ENCODE data around the gene FBXW11. TPM values are rescaled to one million over a fixed set of nuclear protein-coding genes. Genes with fewer than 3 reads are reported as not detected.

The FBXW11 gene
- total RNA-seq, result 47.3 and 51.4 TPM in 2 replicates

DNA sequence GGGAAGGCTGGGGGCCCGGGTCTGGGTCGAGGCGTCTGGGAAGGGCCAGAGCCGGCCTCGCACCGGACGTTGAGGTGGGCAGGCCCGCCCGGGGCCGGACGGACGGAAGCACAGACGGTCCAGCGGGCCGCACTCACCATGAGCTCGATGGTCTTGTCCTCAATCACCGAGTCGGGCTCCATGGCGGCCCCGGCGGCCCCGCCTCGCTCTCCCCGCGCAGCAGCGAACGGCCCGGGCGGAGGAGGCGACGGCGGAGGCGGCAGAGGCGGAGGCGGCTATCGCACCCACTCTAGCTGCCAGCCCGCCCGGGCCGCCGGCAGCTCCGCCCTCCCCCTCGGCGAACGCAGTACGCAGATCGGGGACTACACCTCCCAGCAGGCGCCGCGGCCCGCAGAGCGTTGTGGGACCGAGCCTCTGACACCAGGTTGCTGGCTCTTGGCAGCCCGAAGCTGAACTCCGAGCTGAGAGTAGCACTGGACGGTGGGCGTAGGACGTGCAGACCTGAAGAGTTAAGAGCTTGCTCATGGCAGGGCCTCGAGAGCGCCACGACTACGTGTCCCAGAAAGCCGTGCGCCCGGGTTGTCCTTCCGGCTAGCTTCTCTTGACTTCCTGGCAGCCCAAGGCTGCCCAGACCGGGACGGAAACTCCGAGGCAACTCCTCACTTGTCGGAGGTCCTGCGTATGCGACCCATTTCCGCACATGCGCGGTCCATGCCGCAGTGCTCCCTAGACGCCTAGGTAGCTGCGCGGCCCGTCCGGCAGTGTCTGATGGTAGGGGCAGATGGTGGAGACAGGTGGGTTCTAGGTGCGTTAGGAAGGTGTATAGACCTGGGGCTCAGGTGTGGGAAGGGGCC lies at the start of gene FBXW11:
FBXW11 (minus strand) TSS at position 318 of the 854 bp plus-strand sequence; CDS start at position 182, 136 bp downstream.
- H3K27ac Mint-ChIP-seq, result peak within 1 kb of the TSS; percentile 96
- peaks cover 56% of the 10 kb centered on the region for H3K4me1 Mint-ChIP-seq (ENCODE audit: low read depth)
- H3K4me3 Mint-ChIP-seq (ENCODE audit: low read depth), result peak within 1 kb of the TSS; percentile 94
- H3K36me3 Mint-ChIP-seq (ENCODE audit: low read depth), result peaks cover 13% of the 10 kb centered on the region
- intact Hi-C loops (cut with micrococcal nuclease), result loop anchor here (1.0 to 5.0 kb wide), 8 partner anchors 21 to 1051 kb away; partner anchors contain the start of genes CREBRF and NPM1
- no peaks in the 10 kb centered on the region for H3K9me3 Mint-ChIP-seq
- peak; percentile 92 for DNase-seq (ENCODE audit: low spot score)
- no peaks in the 10 kb centered on the region for H3K27me3 Mint-ChIP-seq (ENCODE audit: low read depth)

DNA sequence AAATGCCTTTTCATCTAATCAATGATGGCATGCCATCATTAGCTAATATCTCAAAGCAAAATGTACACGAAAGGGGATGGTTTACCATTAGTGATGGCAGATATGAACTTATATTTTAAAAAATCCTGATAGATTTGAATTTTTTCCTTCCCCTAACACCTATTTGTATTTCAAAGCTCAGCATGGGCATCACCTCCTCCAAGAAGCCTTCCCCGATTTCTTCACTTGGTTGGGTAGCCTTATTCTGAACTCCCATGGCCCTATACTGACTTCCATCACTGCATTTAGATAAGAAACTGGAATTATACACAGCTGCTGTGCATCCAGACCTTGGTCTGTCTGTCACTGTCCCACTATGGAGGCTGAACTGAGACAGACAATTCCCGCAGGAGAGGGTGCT lies 49.6 kb upstream of the FBXW11 start:
- Mint-ChIP-seq H3K4me1 (ENCODE audit: low read depth) (no peaks in the 10 kb centered on the region), H3K9me3 (no peaks in the 10 kb centered on the region), H3K4me3 (ENCODE audit: low read depth) (no peak overlapping the region), H3K36me3 (ENCODE audit: low read depth) (peaks cover 77% of the 10 kb centered on the region), H3K27ac (no peak overlapping the region), H3K27me3 (ENCODE audit: low read depth) (no peaks in the 10 kb centered on the region)
- intact Hi-C loops (cut with micrococcal nuclease), result no loop called here
- DNase-seq (ENCODE audit: low spot score), result no peak

DNA sequence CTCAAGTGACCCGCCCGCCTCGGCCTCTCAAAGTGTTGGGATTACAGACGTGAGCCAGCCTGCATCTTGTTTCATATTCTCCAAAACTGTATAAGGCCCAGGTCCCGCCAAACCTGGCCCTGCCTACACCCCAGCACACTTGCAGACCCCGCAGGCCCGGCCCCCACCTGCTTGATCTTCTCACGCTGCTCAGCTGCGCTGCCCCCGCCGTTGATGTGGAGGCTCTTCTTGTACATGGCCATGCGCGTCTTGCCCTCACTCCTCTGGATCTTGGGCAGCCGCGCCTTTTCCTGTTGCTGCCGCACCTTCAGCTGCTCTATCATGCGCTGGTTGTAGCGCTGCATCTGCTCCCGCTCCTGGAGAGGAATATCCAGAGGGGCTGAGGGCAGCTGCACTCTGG lies 49.0 kb upstream of the FBXW11 start:
- H3K27ac Mint-ChIP-seq, result no peak overlapping the region
- peaks cover 77% of the 10 kb centered on the region for H3K36me3 Mint-ChIP-seq (ENCODE audit: low read depth)
- H3K4me3 Mint-ChIP-seq (ENCODE audit: low read depth), result no peak overlapping the region
- no peaks in the 10 kb centered on the region for H3K27me3 Mint-ChIP-seq (ENCODE audit: low read depth)
- no peak for DNase-seq (ENCODE audit: low spot score)
- H3K9me3 Mint-ChIP-seq, result no peaks in the 10 kb centered on the region
- intact Hi-C loops (cut with micrococcal nuclease), result no loop called here
- no peaks in the 10 kb centered on the region for H3K4me1 Mint-ChIP-seq (ENCODE audit: low read depth)

DNA sequence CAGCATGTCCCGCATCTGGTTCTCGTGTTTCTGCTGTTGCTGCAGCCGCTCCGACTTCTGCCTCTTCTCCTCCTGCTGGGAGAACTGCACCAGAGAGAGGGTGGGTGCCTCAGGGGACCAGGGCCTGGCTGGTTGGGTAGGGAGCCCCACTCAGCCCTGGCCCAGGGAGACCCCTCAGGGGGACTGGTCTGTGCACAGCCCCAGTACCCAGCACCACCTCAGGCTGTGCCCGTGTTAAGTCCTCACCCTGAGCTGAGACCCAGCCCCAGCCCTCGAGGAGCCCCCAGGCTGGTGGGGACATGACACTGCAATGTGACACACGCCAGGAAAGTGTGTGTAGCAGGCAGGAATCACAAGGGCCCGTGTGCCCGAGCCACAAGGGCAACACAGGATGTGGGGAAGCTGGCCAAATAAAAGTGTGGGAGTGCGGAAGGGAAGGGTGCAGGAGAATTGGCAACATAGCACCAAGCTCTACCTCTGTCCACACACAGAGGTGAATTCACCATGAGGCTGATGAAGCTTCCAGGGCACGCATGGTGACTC lies 48.2 kb upstream of the FBXW11 start:
- peaks cover 76% of the 10 kb centered on the region for H3K36me3 Mint-ChIP-seq (ENCODE audit: low read depth)
- intact Hi-C loops (cut with micrococcal nuclease), result no loop called here
- no peak for DNase-seq (ENCODE audit: low spot score)

DNA sequence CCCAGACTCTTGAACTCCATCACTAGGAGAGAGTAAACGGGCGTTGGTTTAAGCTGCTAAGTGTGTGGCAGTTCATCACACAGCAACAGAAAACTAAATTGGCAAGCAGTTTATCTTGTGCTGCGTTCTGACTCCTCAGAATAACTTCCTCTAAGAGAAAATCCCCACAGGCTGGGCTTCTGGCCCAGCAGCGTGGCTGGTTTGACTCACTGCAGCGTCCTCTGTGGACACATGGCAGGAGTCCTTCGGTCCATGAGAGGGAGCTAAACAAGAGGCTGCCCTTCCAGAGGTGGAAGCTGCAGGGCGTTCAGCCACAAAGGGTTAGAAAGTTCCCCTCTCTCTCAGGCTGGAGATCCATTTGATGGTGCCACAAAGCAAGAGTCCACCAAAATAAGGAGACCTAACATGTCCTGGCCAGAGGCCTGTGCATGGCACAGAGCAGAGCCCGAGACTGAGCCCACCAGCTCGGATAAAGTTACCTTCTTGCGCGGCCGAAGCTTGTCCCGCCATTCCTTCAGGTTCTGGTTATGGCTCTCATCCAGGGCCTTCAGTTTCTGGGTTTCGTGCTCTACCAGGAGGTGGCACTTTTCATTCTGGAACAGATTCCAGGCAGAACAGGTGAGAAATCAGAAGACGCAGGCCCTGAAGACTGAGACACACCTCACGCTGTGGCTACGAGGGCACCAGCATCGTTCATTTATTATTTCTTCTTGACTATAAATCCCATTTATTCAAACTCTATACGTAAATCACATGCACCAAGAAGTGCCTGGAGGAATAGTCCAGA lies 46.2 kb upstream of the FBXW11 start:
- Mint-ChIP-seq H3K27me3 (ENCODE audit: low read depth) (no peaks in the 10 kb centered on the region), H3K4me3 (ENCODE audit: low read depth) (no peak overlapping the region)
- DNase-seq (ENCODE audit: low spot score), result no peak

More for the DNA sequence above, 48.2 kb upstream of the FBXW11 start:
- Mint-ChIP-seq H3K4me1 (ENCODE audit: low read depth) (no peaks in the 10 kb centered on the region), H3K4me3 (ENCODE audit: low read depth) (no peak overlapping the region), H3K27me3 (ENCODE audit: low read depth) (no peaks in the 10 kb centered on the region), H3K9me3 (no peaks in the 10 kb centered on the region), H3K27ac (no peak overlapping the region)

DNA sequence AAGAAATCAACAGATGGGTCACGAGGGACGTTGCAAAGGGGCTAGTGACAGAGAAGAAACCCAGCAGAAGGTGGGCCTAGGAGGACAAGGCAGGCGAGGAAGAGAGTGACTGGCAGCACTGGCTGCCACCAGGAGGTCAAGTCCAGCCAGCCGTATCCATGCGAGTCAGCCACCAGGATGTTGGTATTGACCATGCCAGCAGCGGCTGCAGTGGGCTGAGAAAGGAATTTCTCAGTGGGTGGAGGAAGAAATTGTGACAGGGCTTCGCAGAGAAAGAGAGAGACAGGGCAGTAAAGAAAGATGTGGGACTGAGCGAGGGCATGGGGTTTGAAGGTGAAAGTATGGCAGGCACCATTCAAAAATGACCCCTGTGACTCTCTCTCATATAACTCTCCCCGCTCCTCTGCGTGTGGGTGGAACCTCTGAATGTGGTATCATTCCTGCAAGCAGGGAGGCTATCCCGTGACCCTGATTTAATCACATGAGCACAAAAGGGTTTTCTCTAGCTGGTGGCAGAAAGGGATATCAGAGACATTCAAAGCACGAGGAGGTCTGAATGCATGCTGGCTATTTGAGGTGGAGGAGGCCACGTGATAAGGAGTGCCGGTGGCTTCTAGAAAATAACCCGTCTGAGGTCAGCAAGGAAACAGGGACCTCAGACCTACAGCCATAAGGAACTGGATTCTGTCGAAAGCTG lies 45.4 kb upstream of the FBXW11 start:
- H3K27me3 Mint-ChIP-seq (ENCODE audit: low read depth), result no peaks in the 10 kb centered on the region
- H3K9me3 Mint-ChIP-seq, result no peaks in the 10 kb centered on the region
- DNase-seq (ENCODE audit: low spot score), result no peak
- no peak overlapping the region for H3K4me3 Mint-ChIP-seq (ENCODE audit: low read depth)
- H3K4me1 Mint-ChIP-seq (ENCODE audit: low read depth), result no peaks in the 10 kb centered on the region
- intact Hi-C loops (cut with micrococcal nuclease), result no loop called here
- peak overlapping the region; percentile 0 for H3K27ac Mint-ChIP-seq
- peaks cover 77% of the 10 kb centered on the region for H3K36me3 Mint-ChIP-seq (ENCODE audit: low read depth)

More for the DNA sequence above, 46.2 kb upstream of the FBXW11 start:
- Mint-ChIP-seq H3K4me1 (ENCODE audit: low read depth) (no peaks in the 10 kb centered on the region), H3K9me3 (no peaks in the 10 kb centered on the region), H3K27ac (no peak overlapping the region), H3K36me3 (ENCODE audit: low read depth) (peaks cover 80% of the 10 kb centered on the region)
- intact Hi-C loops (cut with micrococcal nuclease), result no loop called here

DNA sequence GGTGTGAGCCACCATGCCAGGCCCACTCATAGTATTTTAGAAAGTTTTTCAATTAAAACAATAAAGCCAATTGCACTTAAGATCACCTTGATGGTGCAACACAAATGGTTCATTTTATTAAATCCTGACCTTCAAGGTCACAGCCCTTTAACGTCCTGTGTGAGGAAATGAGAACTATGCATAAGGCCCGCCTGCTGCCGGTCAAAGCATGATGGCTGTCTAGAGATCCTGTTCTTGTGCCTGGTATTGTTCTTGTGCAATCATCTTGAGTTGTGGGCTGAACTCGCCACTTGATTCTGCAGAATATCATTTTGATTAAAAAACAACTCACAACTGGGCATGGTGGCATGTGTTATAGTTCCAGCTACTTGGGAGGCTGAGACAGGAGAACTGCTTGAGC lies 43.6 kb upstream of the FBXW11 start:
- Mint-ChIP-seq H3K9me3 (no peaks in the 10 kb centered on the region), H3K36me3 (ENCODE audit: low read depth) (peaks cover 66% of the 10 kb centered on the region), H3K4me3 (ENCODE audit: low read depth) (no peak overlapping the region), H3K4me1 (ENCODE audit: low read depth) (no peaks in the 10 kb centered on the region), H3K27me3 (ENCODE audit: low read depth) (no peaks in the 10 kb centered on the region), H3K27ac (no peak overlapping the region)
- intact Hi-C loops (cut with micrococcal nuclease), result no loop called here
- DNase-seq (ENCODE audit: low spot score), result no peak

DNA sequence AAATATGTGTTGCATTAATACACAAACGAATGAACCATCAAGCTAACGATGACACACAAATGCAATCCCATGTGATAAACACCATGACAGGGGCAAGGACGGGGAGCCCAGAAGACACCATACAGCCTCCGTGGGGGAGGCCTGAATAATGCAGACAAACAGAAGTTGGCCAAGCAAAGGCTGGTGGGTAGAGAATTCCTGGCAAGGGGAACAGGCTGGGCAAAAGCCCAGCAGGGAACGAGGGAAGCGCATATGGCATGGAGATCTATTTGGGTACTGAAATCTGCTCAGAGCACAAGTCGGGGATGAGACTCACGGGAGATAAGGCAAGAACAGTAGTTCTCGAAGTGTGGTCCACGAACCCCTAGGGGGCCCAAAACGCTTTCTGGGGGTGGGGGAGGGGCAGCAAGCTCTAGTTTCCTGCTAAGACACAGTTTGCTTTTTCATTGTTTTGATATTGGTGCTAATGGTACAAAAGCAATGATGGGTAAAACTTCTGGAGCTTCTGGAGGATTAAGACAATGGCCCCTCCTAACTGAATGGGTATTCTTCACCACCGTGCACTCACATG lies 42.9 kb upstream of the FBXW11 start:
- Mint-ChIP-seq H3K4me1 (ENCODE audit: low read depth) (no peaks in the 10 kb centered on the region), H3K9me3 (no peaks in the 10 kb centered on the region), H3K4me3 (ENCODE audit: low read depth) (no peak overlapping the region), H3K27ac (no peak overlapping the region), H3K36me3 (ENCODE audit: low read depth) (peaks cover 67% of the 10 kb centered on the region), H3K27me3 (ENCODE audit: low read depth) (no peaks in the 10 kb centered on the region)
- intact Hi-C loops (cut with micrococcal nuclease), result loop anchor here (10.0 kb wide), 1 partner anchor 635 kb away; the partner anchor contains the start of gene FGF18
- DNase-seq (ENCODE audit: low spot score), result no peak

DNA sequence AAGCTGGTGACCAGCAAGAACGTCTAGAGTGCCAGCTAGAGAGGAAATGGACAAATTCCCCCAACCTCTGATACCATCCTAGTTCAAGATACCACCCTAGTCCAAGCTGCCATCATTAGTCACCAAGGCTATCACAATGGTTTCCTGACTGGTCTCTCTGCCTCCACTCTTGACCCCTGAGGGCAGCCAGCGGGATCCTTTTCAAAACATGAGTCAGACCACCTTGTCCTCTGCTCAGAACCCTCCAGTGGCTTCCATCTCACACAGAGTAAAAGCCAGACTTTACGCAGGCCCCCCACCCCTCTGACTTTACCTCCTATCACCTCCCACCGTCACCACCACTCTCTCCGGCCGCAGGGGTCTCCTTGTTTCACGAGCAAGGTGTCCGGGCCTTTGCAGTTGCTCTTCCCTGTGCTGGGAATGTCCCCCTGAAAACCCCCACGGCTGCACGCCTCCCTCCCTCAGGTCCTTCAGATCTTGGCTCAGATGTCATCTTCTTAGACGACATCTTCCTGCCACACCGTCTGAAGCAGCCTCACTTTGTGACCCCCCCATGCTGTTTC lies 42.2 kb upstream of the FBXW11 start:
- intact Hi-C loops (cut with micrococcal nuclease), result loop anchor here (10.0 kb wide), 1 partner anchor 634 kb away; the partner anchor contains the start of gene FGF18
- DNase-seq (ENCODE audit: low spot score), result no peak
- H3K27ac Mint-ChIP-seq, result peak overlapping the region; percentile 40
- H3K4me1 Mint-ChIP-seq (ENCODE audit: low read depth), result no peaks in the 10 kb centered on the region
- H3K36me3 Mint-ChIP-seq (ENCODE audit: low read depth), result peaks cover 70% of the 10 kb centered on the region
- H3K27me3 Mint-ChIP-seq (ENCODE audit: low read depth), result no peaks in the 10 kb centered on the region
- H3K9me3 Mint-ChIP-seq, result no peaks in the 10 kb centered on the region
- no peak overlapping the region for H3K4me3 Mint-ChIP-seq (ENCODE audit: low read depth)

DNA sequence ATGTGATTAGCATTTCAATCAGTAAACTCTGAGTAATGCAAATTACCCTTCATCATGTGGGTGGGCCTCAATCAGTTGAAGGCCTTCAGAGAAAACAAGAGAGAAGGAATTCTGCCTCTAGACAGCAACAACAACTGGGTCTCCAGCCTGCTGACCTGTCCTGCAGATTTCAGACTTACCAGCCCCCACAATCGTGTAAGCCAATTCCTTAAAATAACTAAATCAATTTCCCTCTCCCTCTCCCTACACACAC lies 41.7 kb upstream of the FBXW11 start:
- Mint-ChIP-seq H3K27me3 (ENCODE audit: low read depth) (no peaks in the 10 kb centered on the region), H3K4me1 (ENCODE audit: low read depth) (no peaks in the 10 kb centered on the region), H3K27ac (no peak overlapping the region), H3K36me3 (ENCODE audit: low read depth) (peaks cover 69% of the 10 kb centered on the region), H3K4me3 (ENCODE audit: low read depth) (no peak overlapping the region), H3K9me3 (no peaks in the 10 kb centered on the region)
- intact Hi-C loops (cut with micrococcal nuclease), result loop anchor here (10.0 kb wide), 1 partner anchor 633 kb away; the partner anchor contains the start of gene FGF18
- no peak for DNase-seq (ENCODE audit: low spot score)

DNA sequence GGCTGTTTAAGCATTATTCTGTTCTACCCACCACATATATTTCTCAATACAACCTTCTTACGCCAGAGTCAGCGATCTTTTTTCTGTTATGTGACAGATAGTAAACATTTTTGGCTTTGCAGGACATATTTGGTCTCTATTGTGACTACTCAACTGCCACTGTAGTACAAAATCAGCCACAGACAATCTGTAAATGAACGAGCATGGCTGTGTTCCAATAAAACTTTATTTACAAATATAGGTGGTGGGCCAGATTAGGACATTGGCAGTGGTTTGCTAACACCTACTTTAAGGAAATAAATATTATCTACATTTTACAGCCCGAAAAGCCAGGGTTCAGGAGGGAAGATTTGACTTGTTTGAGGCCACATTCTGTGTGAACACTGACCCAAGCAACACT lies 40.2 kb upstream of the FBXW11 start:
- no peak overlapping the region for H3K4me3 Mint-ChIP-seq (ENCODE audit: low read depth)
- no peaks in the 10 kb centered on the region for H3K27me3 Mint-ChIP-seq (ENCODE audit: low read depth)
- intact Hi-C loops (cut with micrococcal nuclease), result loop anchor here (10.0 kb wide), 1 partner anchor 632 kb away; the partner anchor contains the start of gene FGF18
- peaks cover 63% of the 10 kb centered on the region for H3K36me3 Mint-ChIP-seq (ENCODE audit: low read depth)
- no peak overlapping the region for H3K27ac Mint-ChIP-seq
- no peaks in the 10 kb centered on the region for H3K9me3 Mint-ChIP-seq
- no peaks in the 10 kb centered on the region for H3K4me1 Mint-ChIP-seq (ENCODE audit: low read depth)
- DNase-seq (ENCODE audit: low spot score), result no peak

DNA sequence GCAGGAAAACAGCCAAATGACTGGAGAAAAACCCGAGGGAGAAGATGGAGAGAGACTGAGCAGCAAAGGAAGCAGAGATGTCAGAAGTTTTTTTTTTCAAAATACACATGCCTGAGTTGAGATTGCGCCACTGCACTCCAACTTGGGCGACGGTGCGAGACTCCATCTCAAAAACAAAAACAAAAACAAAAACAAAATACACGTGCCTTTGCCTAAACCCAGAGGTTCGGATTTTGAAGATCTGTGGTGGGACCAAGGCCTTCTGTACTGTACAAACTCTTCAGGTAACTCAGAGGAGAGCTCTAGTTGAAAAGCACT lies 38.8 kb upstream of the FBXW11 start:
- H3K36me3 Mint-ChIP-seq (ENCODE audit: low read depth), result peaks cover 51% of the 10 kb centered on the region
- intact Hi-C loops (cut with micrococcal nuclease), result loop anchor here (10.0 kb wide), 1 partner anchor 630 kb away; the partner anchor contains the start of gene FGF18
- peak overlapping the region; percentile 64 for H3K27ac Mint-ChIP-seq
- no peaks in the 10 kb centered on the region for H3K9me3 Mint-ChIP-seq
- no peak overlapping the region for H3K4me3 Mint-ChIP-seq (ENCODE audit: low read depth)
- H3K27me3 Mint-ChIP-seq (ENCODE audit: low read depth), result no peaks in the 10 kb centered on the region
- no peak for DNase-seq (ENCODE audit: low spot score)
- H3K4me1 Mint-ChIP-seq (ENCODE audit: low read depth), result no peaks in the 10 kb centered on the region
